Stimulated activated CD4-positive, alpha-beta T cell treated with anti-CD3 and anti-CD28 coated beads, Interleukin-4, amount 100 ng/mL, for 48 hours (primary cell): ENCODE data around the gene KRTAP5-1.
A peak's percentile ranks its signal among the peaks of the same experiment; 100 is the strongest.

Experiments used
- DNase-seq, 2 donors: peaks; one replicate each; pipeline ENCODE4 v3.0.0-alpha.2; 2020; ENCODE audit warnings: low read depth in 2 of 2

KRTAP5-1 gene

GRCh38 chr11:1572197-1573076 is 12.6 kb downstream of the KRTAP5-1 start, which contains the start of gene DUSP8:
DUSP8 (minus strand) TSS chr11:1572271; CDS start chr11:1565826, 6,445 bp downstream.
- DNase-seq, result peak; percentile 85

- no peak for DNase-seq
Observed at GRCh38 chr11:1571760-1572196, 13.3 kb downstream of the KRTAP5-1 start.

DNA sequence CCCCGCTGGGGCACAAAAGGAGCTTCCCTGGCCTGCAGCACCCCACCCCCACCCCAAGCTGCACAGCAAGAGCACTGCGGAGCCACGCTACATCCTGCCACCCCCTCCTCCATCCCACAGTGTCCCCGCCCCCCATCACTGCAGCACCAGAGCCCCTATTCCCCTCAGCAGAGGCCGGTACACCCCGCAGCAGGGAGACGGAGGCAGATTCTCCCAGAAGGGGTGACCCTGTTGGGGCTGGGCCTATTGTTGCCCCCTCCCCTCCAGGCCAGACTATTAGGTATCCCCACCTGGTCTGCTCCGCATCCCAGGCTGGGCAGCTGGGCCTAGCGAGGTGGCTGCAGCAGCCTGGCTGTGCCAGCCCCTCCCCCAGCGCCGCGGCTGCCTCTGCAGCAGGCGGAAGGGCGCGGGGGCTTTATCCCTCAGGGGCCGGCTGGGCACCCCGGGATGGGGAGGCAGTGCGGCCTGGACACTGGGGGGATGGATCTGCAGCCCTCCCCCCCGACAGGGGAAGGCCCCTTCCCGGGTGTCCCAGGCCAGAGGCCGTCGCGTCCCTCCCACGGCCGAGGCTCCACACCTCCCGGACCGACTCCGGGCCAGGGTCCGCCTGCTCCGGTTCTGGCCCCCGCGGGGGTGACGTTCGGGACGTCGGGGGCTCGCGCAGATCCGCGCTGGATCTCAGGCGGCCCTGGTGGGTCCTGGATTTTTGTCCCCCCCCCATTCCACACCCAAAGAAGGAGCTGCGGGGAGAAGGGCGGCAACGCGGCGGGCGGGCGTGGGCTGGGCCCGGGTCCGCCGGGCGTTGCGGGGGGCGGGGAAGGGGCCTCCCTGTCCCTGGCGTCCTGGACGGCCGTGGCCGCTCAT is 14.0 kb downstream of the KRTAP5-1 start:
- no peak for DNase-seq

- no peak for DNase-seq
Observed at GRCh38 chr11:1570531-1570895, 14.6 kb downstream of the KRTAP5-1 start.

DNA sequence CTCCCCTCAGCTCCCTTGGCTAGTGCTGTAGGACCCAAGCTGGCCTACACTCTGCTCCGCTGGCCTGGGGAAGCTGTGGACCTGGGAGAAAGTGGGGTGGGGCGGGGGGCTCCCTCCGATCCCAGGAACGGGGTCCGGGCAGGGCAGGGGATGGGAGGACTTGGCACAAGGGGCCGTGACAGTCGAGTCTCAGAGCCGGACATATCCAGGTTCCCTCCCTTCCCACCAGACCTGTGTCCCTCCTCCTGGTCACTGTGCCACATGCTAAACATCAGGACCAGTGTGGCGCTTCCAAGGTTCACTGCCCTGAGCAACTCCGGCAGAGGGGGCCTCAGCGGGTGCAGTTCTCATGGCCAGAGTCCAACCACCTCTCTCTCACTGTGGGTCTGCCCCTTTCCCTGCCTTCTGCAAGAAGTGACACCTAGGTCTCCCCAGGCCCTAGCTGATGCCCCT is 15.1 kb downstream of the KRTAP5-1 start:
- DNase-seq, result no peak

GRCh38 chr11:1569251-1569780 is 15.8 kb downstream of the KRTAP5-1 start:
- no peak for DNase-seq

GRCh38 chr11:1568441-1568911 is 16.6 kb downstream of the KRTAP5-1 start:
- no peak for DNase-seq

GRCh38 chr11:1567721-1568100 is 17.4 kb downstream of the KRTAP5-1 start:
- DNase-seq, result no peak

GRCh38 chr11:1567052-1567720 is 17.9 kb downstream of the KRTAP5-1 start:
- no peak for DNase-seq

GRCh38 chr11:1566381-1567051 is 18.6 kb downstream of the KRTAP5-1 start:
- no peak for DNase-seq

GRCh38 chr11:1565904-1566247 is 19.2 kb downstream of the KRTAP5-1 start:
- no peak for DNase-seq

GRCh38 chr11:1565173-1565903 is 19.7 kb downstream of the KRTAP5-1 start:
- no peak for DNase-seq

DNA sequence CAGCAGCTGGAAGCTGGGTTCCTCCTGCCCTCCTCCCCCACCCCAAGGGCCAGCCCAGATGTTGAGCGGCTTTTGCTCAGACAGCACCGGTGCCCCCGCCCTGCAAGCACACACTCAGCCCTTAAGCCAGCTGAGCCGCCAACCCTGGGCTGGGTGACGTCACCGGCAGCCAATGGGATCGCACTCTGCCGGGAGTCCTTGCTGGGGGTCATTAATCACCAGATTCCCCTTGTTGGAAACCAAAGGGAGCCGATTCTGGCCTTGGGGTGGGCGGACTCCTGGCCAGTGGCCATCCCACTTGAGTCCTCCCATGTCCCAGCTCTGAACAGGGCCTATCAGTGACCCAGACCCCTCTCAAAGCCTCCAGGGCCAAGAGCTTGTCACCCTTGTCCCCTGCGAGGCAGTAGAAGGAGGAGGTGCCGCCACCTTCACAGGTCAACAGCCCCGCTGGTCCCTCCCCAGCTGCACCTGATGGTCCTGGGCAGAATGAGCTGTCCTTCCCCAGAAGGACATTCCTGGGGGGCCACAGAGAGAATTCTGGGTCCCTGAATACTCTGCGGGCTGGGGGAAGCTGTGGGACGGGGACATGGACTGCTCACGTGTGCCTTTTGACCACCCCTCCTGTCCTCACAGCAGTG is 20.4 kb downstream of the KRTAP5-1 start:
- no peak for DNase-seq

- no peak for DNase-seq
Observed at GRCh38 chr11:1563697-1564534, 21.2 kb downstream of the KRTAP5-1 start.

DNA sequence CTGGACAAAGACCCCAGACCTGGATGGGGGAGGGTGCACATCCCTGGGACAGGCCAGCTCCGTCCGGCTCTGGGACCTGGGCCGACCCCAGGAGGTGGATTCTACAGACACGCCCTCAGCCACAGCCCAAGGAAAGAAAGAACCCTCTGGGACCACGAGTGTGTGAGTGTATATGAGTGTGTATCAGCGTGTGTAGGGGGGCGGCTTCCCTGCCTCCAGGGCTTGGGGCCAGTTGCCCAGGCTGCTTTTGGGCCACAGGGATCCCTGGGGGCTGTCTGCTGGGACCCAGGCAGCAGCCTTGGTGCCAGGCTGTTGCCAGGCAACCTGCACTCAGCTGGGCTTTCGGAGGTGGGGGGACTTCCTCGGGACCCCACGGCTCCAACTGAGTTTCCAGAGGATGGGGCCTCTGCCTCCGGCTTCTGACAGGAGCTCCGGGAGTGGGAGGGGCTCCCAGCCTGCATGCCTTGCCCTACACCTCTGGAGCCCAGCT is 21.9 kb downstream of the KRTAP5-1 start:
- DNase-seq, result no peak

- no peak for DNase-seq
Observed at GRCh38 chr11:1562469-1563148, 22.5 kb downstream of the KRTAP5-1 start.

- DNase-seq, result no peak
Observed at GRCh38 chr11:1561955-1562354, 23.1 kb downstream of the KRTAP5-1 start.

DNA sequence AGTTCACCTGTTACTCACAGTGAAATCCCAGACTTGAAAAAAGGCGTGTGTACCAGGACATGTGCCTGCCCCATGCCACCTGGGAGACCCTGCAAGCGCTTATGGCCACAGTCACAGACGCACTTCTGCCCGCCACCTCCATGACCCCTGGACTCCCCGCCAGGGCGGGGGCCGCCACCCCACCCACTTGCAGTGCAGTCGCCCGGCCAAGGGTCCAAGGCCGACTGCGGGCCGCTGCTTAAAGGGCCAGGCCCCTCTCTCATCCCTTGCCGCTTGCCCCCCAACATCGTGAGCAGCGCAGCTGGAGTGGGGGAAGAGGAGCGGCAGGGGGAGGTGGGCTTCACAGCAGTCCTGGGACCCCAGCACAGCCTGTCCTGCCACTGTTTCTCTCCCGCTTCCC is 23.8 kb downstream of the KRTAP5-1 start:
- no peak for DNase-seq
